ENCODE data around the gene CHST13.

Gene CHST13

GRCh38 chr3:126511291-126511690 is 12.7 kb upstream of the CHST13 start:
- no peak for DNase-seq

- no peak for DNase-seq
Measured at GRCh38 chr3:126512026-126512425, 11.9 kb upstream of the CHST13 start.

GRCh38 chr3:126512916-126513650 is 10.9 kb upstream of the CHST13 start:
- no peak for DNase-seq

- DNase-seq: no peak
Measured at GRCh38 chr3:126514161-126514560, 9.8 kb upstream of the CHST13 start.

- DNase-seq: no peak
Measured at GRCh38 chr3:126515066-126515706, 8.8 kb upstream of the CHST13 start.

- DNase-seq: no peak
Measured at GRCh38 chr3:126516152-126516935, 7.6 kb upstream of the CHST13 start.

GRCh38 chr3:126516936-126517290 is 7.0 kb upstream of the CHST13 start:
- no peak for DNase-seq

- no peak for DNase-seq
Measured at GRCh38 chr3:126517291-126517951, 6.5 kb upstream of the CHST13 start, which contains the start of gene UROC1. Gene UROC1, minus strand, starts transcription at chr3:126517773. Its CDS starts 54 bp downstream, at chr3:126517719.

GRCh38 chr3:126517986-126518778 is 5.8 kb upstream of the CHST13 start:
- DNase-seq: no peak

GRCh38 chr3:126518779-126519177 is 5.2 kb upstream of the CHST13 start:
- DNase-seq: no peak

GRCh38 chr3:126519506-126520455 is 4.2 kb upstream of the CHST13 start:
- DNase-seq: no peak

GRCh38 chr3:126521122-126521891 is 2.6 kb upstream of the CHST13 start:
- no peak for DNase-seq

- DNase-seq: peak; percentile 91
Measured at GRCh38 chr3:126522363-126522788, 1.6 kb upstream of the CHST13 start.

GRCh38 chr3:126524429-126524988 is 554 bp downstream of the CHST13 start:
- no peak for DNase-seq

GRCh38 chr3:126525091-126525852 is 1.3 kb downstream of the CHST13 start:
- no peak for DNase-seq

GRCh38 chr3:126525853-126526667 is 2.1 kb downstream of the CHST13 start:
- no peak for DNase-seq

GRCh38 chr3:126526668-126527005 is 2.7 kb downstream of the CHST13 start:
- DNase-seq: no peak

- no peak for DNase-seq
Measured at GRCh38 chr3:126527006-126527405, 3.1 kb downstream of the CHST13 start.

Measured in 8988T (cell line).